HG02610 (cell line): Measurements from ENCODE around the gene RGS7.
"Not testable (repeated sequence)": the region's sequence is repeated elsewhere in the genome, so short reads cannot be mapped to it uniquely, and the experiment has no call there.

ENCODE experiments used
- ATAC-seq: cut with Tn5 transposase; IDR thresholded peaks from one replicate; pipeline ENCODE4 v1.9.1; 2021; ENCODE audit warnings: mild to moderate bottlenecking, moderate library complexity; ENCODE audit not compliant: unreplicated experiment

RGS7 gene

GRCh38 chr1:241090798-241091197 lies 266.2 kb downstream of the RGS7 start:
- peak; percentile 55 for ATAC-seq

GRCh38 chr1:241089066-241089465 lies 267.9 kb downstream of the RGS7 start:
- ATAC-seq: not testable (repeated sequence)

GRCh38 chr1:241088075-241088474 lies 268.9 kb downstream of the RGS7 start:
- not testable (repeated sequence) for ATAC-seq

- ATAC-seq: no peak
Observed at GRCh38 chr1:241086686-241087085, 270.3 kb downstream of the RGS7 start.

DNA sequence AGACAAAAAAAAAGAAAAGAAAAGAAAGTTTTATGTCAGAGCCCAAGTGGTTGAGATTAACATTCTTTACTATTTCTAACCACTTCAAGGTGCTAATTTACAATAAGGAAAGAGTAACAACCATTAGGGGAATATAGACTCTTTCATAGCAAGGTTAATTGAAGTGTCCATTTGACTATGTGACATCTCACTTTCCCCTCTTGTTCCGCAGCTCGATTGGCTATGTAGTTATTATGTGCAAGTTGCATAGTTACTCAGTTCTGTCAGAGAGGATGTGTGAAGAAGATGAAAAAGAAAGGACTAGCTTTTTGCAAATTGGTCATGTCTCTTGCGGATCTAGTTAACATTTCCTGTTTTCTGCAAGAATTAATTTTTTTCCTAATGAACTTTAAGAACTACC lies 273.7 kb downstream of the RGS7 start:
- no peak for ATAC-seq

DNA sequence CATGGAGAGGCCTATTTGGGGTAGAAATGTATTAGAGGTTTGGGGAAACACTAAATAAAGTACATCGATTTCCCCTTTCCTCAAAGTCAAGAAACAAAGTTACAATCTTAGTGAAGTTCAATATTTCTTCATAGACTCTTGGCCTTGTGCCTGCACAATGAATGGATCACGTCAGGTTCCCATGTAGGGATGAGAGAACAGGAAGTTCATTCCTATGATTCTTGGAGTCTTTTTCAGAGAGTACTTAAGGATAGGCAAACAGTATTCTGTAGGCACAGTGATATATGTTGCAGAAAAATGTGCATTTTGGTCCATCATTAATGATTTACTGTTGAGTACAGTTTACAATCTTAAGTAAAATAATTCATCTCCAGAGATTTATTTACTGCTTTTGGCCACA lies 275.5 kb downstream of the RGS7 start:
- ATAC-seq: no peak

DNA sequence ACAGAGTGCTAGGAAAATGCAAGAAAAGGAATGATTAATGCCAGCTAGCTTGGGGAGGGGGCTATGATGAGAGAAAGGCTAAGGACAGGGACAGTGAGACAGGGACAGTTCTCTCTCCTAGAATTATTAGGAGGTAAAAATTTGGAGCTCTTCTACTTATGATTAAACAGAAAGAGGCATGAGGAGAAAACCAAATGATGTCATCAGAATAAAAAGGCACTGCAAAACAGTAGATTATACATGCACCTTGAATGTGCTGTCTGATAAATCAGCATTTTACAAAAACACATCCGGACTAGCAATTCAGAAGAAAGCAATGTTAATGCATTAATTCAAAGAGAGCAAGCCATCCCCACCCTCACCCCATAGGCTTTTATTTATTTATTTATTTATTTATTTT lies 277.5 kb downstream of the RGS7 start:
- ATAC-seq: no peak

- ATAC-seq: no peak
Observed at GRCh38 chr1:241079047-241079446, 278.0 kb downstream of the RGS7 start.

- no peak for ATAC-seq
Observed at GRCh38 chr1:241077386-241078147, 279.4 kb downstream of the RGS7 start.

DNA sequence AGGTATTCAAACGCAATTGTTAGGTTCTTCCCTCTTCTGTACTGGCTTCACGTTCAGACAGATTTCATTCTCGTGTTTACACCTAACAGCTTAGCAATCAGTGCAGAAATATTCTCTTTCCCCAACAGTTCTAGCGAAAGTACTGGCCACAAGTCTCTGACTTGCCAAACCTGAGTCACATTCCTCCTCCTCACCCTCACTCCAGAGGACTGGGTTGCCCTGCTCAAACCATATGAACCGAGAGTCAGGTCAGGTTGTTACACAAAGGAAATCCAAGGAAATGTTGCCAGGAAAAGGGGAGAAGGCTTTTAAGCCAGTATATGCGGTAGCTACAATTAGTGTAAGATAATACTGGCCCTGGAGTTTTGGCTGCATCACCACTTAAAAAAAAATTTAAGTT lies 282.5 kb downstream of the RGS7 start:
- ATAC-seq: no peak

DNA sequence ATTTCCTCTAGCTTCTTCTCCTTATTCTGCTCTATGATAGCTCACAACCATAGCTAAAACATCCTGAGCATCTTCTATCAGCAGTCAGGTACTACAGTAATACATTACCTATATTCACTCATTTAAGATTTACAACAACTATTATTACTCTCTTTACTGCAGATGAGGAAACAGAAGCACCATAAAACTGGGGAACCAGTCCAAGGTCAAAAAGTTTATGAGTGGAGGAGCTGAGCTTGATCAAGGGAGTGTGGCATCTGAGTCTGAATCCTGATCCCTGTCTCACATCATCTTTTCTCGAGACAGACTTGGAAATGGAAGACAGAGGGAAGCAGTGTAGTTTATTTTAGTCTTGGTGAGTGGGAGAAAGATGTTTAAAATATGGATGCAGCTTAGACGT lies 288.6 kb downstream of the RGS7 start:
- ATAC-seq: no peak

DNA sequence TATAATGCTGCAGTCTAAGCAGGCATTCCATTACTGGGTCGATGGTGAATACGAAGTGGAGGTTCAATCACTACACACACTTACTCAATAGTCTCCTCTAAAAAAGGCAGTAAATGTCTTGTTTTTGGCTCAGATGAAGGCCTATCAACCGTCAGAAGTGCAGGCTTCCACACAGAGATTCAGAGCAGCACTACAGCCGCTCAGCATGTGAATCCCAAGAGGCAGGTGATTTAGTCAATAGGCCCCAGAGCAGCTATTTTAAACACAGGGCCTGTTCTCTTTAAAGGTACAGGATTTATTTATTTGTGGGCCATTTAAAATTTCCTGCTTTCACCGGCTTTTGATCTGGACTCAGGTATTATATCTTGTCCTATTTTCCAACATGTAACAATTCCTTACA lies 293.7 kb downstream of the RGS7 start:
- no peak for ATAC-seq

- no peak for ATAC-seq
Observed at GRCh38 chr1:241061062-241061461, 295.9 kb downstream of the RGS7 start.

DNA sequence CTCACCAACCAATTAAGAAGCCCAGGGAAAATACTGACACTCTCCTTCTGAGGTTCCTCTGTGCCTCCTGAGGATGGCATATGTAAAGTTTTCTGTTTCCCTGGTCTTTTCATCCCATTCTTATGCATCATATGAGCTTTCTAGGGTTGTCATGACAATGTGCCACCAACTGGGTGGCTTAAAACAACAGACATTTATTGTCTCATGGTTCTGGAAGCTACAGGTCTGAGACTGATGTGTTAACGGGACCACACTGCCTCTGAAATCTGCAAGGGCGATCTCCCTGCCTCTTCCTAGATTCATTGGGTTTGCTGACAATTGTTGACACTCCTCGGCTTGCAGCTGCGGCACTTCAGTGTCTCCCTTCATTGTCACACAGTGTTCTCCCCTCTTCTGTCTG lies 308.4 kb downstream of the RGS7 start:
- ATAC-seq: no peak

DNA sequence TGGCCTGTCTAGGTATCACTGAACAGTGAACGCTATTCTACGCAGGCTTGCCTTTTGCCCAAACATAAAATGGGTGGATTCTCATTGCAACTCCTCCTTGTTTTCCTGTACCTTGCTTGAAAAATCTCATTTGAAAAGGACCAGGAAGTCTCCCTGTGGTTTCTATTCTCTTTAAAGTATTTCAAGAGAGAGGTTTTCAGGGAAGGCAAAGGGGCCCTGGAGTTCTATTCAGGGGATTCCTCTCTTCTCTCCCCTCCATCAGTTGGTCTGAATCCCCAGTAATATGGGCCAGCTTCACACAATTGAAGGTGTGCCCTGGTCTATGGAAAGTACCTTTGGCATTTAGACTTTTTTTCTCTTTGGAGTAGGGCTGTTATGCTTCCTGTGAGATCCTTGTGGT lies 311.3 kb downstream of the RGS7 start:
- ATAC-seq: no peak

GRCh38 chr1:241034203-241034936 lies 322.6 kb downstream of the RGS7 start:
- ATAC-seq: no peak

GRCh38 chr1:241024834-241025233 lies 332.2 kb downstream of the RGS7 start:
- ATAC-seq: no peak

DNA sequence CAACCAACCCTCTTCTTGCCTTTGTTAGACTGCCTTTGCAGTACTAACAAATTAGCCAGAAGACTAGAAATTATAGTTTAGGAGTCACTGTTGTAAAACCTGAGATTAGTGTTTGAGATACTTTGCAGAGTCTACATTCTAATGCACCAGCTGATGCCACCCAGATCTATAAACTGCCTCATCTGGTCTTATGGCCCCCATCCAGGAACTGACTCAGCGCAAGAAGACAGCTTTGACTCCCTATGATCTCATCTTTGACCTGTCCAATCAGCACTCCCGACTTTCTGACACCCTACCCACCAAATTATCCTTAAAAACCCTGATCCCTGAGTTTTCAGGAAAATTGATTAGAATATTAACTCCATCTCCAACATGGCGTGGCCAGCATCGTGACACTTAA lies 334.6 kb downstream of the RGS7 start:
- ATAC-seq: no peak

DNA sequence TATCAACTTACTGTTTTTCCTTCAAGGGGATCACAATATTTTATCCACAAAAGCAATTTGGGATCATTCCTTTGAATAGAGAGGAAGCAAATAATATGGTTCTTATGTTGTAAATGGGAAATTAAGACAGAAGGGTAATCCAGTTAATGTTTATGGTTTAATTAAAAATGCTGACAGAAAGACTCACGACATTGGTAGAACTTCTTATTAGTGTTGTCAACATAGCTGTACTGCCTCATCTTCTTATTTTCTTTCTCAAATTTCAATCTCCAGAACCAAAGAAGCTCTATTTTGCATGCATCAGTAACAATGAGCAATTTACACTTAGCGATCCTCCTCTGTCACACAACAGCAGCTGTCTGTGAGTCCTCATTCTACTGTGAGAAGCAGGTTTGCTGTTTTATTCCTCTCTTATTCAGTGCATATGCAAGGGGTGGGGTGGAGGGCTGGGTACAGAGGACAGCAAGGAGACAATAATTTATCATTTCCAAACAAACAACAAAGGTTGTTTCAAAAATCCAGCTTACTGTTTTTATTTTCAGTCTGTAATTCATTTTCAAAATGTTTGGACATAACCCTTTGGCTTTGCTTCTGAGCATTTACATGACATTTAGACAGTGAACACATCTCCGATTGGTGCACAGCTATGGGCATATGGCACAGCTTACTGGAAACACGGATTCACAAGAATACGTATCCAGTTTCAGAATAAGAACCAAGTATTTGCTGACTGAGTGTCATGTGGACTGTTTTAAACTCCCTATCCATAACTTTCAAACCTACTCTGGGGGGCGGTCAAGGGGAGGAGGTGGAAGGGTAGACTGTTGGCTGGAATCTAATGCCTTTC lies 335.9 kb downstream of the RGS7 start:
- ATAC-seq: no peak

- ATAC-seq: no peak
Observed at GRCh38 chr1:241012708-241013340, 344.2 kb downstream of the RGS7 start.

DNA sequence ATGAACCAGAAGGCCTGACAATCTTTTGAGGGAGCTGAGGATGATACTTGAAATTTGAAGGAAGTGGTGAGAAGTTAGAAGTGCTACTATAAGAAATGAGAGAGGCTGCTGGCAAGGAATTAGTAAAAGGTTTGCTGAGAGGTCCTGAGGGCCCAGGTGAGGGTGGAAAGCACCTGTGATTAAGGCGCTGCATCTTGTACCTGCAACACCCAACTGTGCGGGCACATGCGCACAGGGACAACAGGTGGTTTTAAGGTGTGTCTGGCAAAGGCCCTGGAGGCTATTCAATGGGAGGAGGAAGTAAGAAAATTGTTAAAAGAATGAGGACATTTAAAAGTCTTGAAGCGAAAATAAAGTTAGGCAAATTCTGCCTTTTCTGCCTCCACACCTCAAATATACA lies 349.3 kb downstream of the RGS7 start:
- ATAC-seq: no peak
